ENCODE data around the gene ADAMTS18.
"Not testable (repeated sequence)": the region's sequence is repeated elsewhere in the genome, so short reads cannot be mapped to it uniquely, and the experiment has no call there.

The ADAMTS18 gene, protein sequence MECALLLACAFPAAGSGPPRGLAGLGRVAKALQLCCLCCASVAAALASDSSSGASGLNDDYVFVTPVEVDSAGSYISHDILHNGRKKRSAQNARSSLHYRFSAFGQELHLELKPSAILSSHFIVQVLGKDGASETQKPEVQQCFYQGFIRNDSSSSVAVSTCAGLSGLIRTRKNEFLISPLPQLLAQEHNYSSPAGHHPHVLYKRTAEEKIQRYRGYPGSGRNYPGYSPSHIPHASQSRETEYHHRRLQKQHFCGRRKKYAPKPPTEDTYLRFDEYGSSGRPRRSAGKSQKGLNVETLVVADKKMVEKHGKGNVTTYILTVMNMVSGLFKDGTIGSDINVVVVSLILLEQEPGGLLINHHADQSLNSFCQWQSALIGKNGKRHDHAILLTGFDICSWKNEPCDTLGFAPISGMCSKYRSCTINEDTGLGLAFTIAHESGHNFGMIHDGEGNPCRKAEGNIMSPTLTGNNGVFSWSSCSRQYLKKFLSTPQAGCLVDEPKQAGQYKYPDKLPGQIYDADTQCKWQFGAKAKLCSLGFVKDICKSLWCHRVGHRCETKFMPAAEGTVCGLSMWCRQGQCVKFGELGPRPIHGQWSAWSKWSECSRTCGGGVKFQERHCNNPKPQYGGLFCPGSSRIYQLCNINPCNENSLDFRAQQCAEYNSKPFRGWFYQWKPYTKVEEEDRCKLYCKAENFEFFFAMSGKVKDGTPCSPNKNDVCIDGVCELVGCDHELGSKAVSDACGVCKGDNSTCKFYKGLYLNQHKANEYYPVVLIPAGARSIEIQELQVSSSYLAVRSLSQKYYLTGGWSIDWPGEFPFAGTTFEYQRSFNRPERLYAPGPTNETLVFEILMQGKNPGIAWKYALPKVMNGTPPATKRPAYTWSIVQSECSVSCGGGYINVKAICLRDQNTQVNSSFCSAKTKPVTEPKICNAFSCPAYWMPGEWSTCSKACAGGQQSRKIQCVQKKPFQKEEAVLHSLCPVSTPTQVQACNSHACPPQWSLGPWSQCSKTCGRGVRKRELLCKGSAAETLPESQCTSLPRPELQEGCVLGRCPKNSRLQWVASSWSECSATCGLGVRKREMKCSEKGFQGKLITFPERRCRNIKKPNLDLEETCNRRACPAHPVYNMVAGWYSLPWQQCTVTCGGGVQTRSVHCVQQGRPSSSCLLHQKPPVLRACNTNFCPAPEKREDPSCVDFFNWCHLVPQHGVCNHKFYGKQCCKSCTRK (N-terminal part only)

GRCh38 chr16:77434530-77435271 lies at the start of gene ADAMTS18:
Gene ADAMTS18 (minus strand): TSS chr16:77435034. CDS start chr16:77434695, 339 bp downstream.
- DNase-seq (ENCODE audit: low read depth in 2 of 2) = no peak

GRCh38 chr16:77480681-77481315 lies 46.0 kb upstream of the ADAMTS18 start:
- no peak for DNase-seq (ENCODE audit: low read depth in 2 of 2)

- DNase-seq (ENCODE audit: low read depth in 2 of 2) = no peak
These were observed 37.4 kb upstream of the ADAMTS18 start for GRCh38 chr16:77472262-77472661.

DNA sequence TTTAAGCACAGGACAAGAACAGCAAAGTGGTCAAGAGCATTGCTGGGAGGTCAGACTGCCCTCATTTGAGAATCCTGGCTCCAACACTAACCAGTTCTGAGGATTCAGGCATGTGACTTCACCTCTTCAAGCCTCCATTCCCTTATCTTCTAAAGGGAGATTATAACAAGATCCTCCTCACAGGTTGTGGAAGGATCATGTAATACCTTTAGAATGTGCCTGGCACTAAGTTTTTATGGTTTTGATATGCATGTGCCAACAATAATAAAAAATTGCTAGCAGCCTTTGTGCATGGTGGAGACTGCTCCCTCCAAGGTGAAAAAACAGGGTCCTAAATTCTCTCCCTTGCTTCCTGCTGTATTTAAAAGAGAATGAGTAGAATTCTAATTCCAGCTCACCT lies 36.0 kb upstream of the ADAMTS18 start:
- no peak for DNase-seq (ENCODE audit: low read depth in 2 of 2)

GRCh38 chr16:77469634-77470033 lies 34.8 kb upstream of the ADAMTS18 start:
- DNase-seq (ENCODE audit: low read depth in 2 of 2) = no peak

GRCh38 chr16:77468831-77469230 lies 34.0 kb upstream of the ADAMTS18 start:
- DNase-seq (ENCODE audit: low read depth in 2 of 2) = no peak

GRCh38 chr16:77467821-77468335 lies 33.0 kb upstream of the ADAMTS18 start:
- DNase-seq (ENCODE audit: low read depth in 2 of 2) = no peak

DNA sequence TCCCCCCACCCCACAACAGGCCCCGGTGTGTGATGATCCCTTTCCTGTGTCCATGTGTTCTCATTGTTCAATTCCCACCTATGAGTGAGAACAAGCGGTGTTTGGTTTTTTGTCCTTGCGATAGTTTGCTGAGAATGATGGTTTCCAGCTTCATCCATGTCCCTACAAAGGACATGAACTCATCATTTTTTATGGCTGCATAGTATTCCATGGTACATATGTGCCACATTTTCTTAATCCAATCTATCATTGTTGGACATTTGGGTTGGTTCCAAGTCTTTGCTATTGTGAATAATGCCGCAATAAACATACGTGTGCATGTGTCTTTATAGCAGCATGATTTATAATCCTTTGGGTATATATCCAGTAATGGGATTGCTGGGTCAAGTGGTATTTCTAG lies 28.8 kb upstream of the ADAMTS18 start:
- not testable (repeated sequence) for DNase-seq (ENCODE audit: low read depth in 2 of 2)

DNA sequence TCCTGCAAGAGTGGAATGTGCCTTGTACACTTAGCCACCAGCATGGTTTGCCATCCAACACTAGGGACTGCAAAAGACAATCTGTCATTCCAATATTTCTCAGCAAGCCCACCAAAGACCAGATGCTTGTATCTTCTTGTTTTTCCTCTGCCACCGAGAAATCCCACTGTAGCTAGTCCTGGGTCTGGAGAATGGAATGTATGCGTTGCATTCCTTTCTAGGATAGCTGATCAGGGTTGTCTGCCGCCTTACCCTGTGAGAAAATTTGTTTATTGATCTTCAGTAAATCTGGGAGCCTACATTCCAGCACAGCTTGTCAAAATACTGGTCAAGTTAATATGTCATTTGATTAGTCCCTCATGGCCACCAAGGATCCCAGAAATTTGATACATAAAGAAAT lies 28.1 kb upstream of the ADAMTS18 start:
- no peak for DNase-seq (ENCODE audit: low read depth in 2 of 2)

DNA sequence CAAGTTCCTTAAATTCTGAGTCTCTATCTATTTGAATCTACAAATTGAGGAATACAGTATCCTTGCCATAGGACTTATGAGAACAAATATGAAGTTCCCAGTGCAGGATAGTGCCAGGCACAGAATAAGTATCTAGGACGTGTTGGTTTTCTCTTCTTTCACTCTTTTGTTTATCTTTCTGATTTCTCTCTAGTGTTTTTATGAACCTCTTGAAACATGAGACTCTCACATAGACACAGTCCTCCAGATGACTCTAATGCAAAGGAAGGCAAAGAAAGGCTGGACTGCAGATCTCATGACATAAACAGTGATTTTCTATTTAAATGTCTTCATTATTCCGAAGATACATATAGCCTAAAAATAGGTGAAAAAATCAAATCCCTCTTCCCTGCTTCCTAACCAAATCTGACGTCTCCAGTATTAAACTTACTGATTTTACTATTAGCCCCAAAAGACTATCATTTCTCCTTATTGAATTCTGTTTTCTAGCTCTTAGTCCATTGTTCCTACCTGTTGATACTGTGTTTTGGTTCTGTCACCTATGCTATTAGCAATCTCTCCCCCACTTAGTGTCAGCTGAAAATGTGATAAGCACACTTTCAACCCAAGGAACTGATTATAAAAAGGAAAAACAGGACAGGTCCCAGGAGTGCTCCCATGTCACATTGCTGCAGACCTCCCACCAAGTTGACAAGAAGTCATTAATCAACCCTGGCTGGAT lies 24.9 kb upstream of the ADAMTS18 start:
- DNase-seq (ENCODE audit: low read depth in 2 of 2) = no peak

DNA sequence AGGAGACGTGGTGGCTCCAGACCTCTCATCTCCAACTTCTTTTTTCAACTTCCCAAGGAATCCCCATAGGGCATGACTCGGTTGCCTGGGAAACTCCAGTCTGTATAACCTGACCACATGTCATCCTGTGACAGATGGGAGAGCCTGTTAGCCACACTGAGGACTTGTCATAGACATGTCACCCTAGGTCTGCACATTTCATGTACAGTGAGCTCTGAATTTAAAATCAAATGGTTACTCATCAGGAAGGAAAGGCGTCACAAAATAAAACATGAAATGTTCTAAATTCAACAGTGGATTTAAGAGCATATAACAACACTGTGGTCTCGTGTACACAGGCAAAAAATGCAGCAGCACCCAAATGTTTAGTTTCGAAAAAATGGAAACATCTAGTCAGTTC lies 22.2 kb upstream of the ADAMTS18 start:
- DNase-seq (ENCODE audit: low read depth in 2 of 2) = no peak

GRCh38 chr16:77452243-77452642 lies 17.4 kb upstream of the ADAMTS18 start:
- no peak for DNase-seq (ENCODE audit: low read depth in 2 of 2)

DNA sequence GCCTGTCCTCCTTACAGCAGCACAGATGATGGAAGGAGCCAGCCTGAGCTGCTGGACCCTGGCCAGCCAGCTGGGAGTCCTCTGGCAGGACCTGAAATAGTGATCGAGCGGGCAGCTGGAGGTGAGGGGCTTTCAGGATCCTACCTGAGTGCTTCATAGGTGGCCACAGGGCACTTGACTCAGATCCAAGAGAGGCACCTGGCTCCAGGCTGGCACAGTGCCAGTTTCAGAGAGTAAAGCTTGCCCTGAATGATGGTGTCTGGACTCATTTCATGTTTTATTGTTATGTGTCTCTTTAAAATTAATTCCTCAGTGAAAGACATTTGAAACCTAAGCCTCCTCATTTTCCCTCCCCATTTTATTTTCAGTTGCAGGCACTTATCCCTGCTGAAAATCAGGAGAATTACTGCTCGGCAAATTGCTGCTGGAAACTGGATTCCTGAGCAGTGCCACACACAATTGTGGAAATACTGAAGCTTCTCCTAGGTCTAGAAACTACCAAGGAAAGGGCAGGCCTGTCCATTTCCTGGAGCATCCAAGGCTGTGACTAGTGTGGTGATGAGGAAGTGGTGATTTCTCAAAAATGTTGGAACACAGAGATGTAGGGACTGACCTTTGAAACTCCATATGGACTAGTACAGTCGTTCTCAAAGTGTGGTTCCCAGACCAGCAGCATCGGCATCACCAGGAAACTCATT lies 16.1 kb upstream of the ADAMTS18 start:
- no peak for DNase-seq (ENCODE audit: low read depth in 2 of 2)

- no peak for DNase-seq (ENCODE audit: low read depth in 2 of 2)
These were observed 14.4 kb upstream of the ADAMTS18 start for GRCh38 chr16:77449208-77449607.

DNA sequence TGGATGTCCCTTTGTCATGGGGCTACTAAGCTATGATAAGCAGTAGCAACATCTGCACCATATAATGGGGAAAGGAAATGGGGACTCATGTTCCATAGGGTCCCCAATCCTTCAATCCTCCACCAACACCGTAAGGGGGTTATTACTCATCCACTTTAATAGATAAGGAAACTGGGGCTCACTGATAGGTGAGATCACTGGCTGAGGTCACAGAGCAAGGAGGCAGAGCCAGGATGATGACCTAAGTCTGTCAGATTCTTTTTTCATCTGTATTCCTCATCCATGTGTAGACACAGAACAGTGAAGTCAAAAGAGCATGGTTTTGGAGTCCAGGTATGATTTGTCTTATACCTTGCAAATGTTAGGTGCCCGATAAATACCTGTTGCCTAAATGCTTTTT lies 10.5 kb upstream of the ADAMTS18 start:
- no peak for DNase-seq (ENCODE audit: low read depth in 2 of 2)

GRCh38 chr16:77444147-77444460 lies 9.3 kb upstream of the ADAMTS18 start:
- DNase-seq (ENCODE audit: low read depth in 2 of 2) = no peak

DNA sequence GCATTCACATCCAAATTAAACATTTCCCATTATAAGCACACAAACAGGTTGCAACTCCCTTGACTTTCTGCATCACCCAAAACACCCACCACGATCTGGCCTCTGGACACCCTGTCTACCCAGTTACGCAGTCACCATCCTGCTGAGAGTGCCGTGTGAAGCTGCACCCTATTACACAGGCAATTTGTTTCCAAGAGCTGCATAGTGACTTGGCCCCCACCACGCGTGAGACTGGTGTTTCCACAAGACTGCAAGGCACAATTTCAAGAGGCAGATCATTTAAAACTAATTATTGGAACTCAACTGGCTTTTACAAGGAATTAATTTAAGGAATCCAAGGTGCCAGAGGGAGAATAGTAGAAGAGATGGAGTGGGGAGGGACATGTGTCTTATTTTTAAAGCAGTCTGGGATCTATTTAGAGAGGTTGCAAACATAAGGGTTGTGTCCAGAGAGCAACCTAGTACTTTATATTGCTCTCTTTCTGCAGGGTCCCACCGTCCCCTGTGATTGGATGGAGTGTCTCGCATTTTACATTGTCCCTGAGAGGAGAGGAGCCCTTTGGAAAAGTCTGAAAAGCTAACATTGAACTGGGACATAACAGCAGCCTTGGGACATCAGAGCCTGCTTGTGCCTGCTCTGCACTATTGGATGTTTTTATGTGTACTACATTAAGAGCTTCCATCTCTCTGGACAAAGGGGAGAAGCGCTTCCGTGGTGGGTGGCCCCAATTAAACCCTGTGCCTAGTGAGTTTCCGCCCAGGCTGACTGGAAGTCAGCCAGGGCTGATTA lies 8.7 kb upstream of the ADAMTS18 start:
- DNase-seq (ENCODE audit: low read depth in 2 of 2) = no peak

- DNase-seq (ENCODE audit: low read depth in 2 of 2) = no peak
These were observed 7.2 kb upstream of the ADAMTS18 start for GRCh38 chr16:77442078-77442477.

GRCh38 chr16:77439106-77439505 lies 4.3 kb upstream of the ADAMTS18 start:
- no peak for DNase-seq (ENCODE audit: low read depth in 2 of 2)
